Parathyroid adenoma (tissue), 2 donors: Measurements from ENCODE around the gene PRXL2A.
A peak's percentile ranks its signal among the peaks of the same experiment; 100 is the strongest.

Experiments used
- H2AFZ ChIP-seq: fragments of 300-600 bp; sonication (generic); one replicate; pipeline ENCODE4 v1.7.0; 2017; ENCODE audit warnings: antibody characterized with exemption, mild to moderate bottlenecking
- H3K27ac ChIP-seq: fragments of 300-600 bp; sonication (generic); one replicate; pipeline ENCODE4 v1.7.0; 2017
- H3K27me3 ChIP-seq: fragments of 300-600 bp; sonication (generic); one replicate; pipeline ENCODE4 v1.7.0; 2017; ENCODE audit warnings: low read length; ENCODE audit not compliant: control insufficient read depth, insufficient read depth
- H3K36me3 ChIP-seq: fragments of 300-600 bp; sonication (generic); one replicate; pipeline ENCODE4 v1.7.0; 2017; ENCODE audit warnings: low read length; ENCODE audit not compliant: control insufficient read depth, insufficient read depth
- H3K4me1 ChIP-seq: fragments of 300-600 bp; sonication (generic); one replicate; pipeline ENCODE4 v1.7.0; 2017; ENCODE audit warnings: control low read depth
- H3K4me2 ChIP-seq: fragments of 300-600 bp; sonication (generic); one replicate; pipeline ENCODE4 v1.7.0; 2017; ENCODE audit warnings: low read length
- H3K4me3 ChIP-seq: fragments of 300-600 bp; sonication (generic); one replicate; pipeline ENCODE4 v1.7.0; 2017; ENCODE audit warnings: low read depth, low read length
- H3K79me2 ChIP-seq: fragments of 300-600 bp; sonication (generic); one replicate; pipeline ENCODE4 v1.7.0; 2017; ENCODE audit warnings: control low read depth
- H3K9ac ChIP-seq: fragments of 300-600 bp; sonication (generic); one replicate; pipeline ENCODE4 v1.7.0; 2017; ENCODE audit warnings: mild to moderate bottlenecking
- H3K9me3 ChIP-seq: fragments of 300-600 bp; sonication (generic); one replicate; pipeline ENCODE4 v1.7.0; 2017; ENCODE audit warnings: low read length; ENCODE audit not compliant: control insufficient read depth
- TF ChIP-seq, protein P1 (sequence below): fragments of 300-600 bp; sonication (generic); IDR thresholded peaks from one replicate; pipeline ENCODE4 v1.7.0; 2017; ENCODE audit warnings: antibody characterized with exemption, mild to moderate bottlenecking
- donor health status: primary hyperparathyroidism.

Gene PRXL2A

DNA sequence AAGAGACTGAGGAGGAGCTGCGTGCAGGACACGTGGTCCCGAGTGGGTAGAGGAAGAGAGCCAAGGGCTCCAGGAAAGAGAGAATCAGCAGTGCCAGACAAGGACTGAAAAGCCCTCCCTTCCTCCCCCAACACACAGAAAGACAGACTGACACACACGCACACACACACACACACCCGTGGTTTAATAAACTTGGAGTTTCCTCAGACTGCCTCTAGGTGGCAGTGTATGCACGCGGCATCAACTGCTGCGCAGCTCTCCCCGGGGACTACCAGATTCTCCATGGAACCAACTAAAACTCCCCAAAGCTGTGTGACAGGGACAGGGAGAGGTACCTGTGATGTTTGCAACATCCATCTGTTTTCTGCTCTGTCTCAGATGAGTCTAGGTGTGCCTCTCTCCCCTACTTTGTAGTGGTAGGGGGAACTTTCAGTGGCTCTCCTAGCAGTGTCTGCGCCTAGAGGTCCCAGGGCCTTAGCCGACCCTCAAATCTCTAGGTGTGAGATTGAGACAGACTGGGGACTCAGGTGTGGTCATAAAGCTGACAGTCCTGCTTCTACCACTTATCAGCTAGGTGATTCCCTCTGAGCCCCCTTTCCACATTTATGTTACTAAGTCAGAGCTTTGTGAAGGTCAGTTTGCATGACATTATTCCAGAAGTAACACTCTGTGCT is 36.4 kb downstream of the PRXL2A start:
- Histone ChIP-seq H2AFZ (no peak overlapping the region), H3K79me2 (peaks cover 2% of the 10 kb centered on the region), H3K9ac (no peak overlapping the region), H3K36me3 (no peaks in the 10 kb centered on the region), H3K27me3 (no peaks in the 10 kb centered on the region), H3K4me2 (no peak overlapping the region), H3K9me3 (no peaks in the 10 kb centered on the region), H3K4me3 (no peak overlapping the region), H3K27ac (no peak overlapping the region), H3K4me1 (peaks cover 23% of the 10 kb centered on the region)
- TF ChIP-seq, protein P1, sequence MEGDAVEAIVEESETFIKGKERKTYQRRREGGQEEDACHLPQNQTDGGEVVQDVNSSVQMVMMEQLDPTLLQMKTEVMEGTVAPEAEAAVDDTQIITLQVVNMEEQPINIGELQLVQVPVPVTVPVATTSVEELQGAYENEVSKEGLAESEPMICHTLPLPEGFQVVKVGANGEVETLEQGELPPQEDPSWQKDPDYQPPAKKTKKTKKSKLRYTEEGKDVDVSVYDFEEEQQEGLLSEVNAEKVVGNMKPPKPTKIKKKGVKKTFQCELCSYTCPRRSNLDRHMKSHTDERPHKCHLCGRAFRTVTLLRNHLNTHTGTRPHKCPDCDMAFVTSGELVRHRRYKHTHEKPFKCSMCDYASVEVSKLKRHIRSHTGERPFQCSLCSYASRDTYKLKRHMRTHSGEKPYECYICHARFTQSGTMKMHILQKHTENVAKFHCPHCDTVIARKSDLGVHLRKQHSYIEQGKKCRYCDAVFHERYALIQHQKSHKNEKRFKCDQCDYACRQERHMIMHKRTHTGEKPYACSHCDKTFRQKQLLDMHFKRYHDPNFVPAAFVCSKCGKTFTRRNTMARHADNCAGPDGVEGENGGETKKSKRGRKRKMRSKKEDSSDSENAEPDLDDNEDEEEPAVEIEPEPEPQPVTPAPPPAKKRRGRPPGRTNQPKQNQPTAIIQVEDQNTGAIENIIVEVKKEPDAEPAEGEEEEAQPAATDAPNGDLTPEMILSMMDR: peak; percentile 92

DNA sequence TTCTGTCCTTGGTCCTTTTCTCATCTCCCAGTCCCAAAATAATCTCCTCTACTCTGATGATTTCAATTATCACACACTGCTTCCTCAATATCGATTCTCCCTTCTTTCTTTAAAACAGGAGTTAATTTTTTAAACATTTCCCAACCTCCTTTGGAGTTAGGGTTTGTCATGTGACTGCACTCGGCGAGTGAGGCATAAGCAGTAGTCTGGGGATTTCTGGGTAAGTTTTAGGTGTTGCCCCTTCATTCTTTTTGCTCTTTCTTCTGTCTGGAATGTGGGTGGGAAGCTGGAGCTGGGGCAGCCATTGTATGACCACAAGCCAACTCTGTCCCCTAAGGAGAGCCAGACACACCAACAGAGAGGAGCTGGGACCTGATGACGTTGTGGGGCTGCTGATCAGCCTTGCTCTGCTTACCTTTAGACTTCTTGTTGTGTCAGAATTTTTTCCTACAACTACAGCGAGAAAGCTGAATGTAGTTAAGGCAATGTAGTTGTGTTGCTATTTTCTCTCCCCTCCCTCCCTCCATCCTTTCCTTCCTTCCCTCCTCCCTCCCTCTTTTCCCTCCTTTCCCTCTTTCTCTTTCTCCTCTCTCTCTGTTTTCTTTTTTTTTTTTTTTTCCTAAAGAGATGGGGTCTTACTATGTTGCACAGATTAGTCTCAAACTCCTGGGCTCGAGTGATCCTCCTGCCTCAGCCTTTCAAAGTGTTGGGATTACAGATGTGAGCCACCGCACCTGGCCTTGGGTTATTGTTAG is 39.3 kb downstream of the PRXL2A start:
- H3K27me3 ChIP-seq: no peaks in the 10 kb centered on the region
- peaks cover 2% of the 10 kb centered on the region for H3K79me2 ChIP-seq
- H3K9ac ChIP-seq: no peak overlapping the region
- H2AFZ ChIP-seq: no peak overlapping the region
- H3K36me3 ChIP-seq: no peaks in the 10 kb centered on the region
- H3K4me3 ChIP-seq: no peak overlapping the region
- no peak overlapping the region for H3K27ac ChIP-seq
- TF ChIP-seq, protein P1: no peak
- no peaks in the 10 kb centered on the region for H3K9me3 ChIP-seq
- peaks cover 22% of the 10 kb centered on the region for H3K4me1 ChIP-seq
- H3K4me2 ChIP-seq: no peak overlapping the region

DNA sequence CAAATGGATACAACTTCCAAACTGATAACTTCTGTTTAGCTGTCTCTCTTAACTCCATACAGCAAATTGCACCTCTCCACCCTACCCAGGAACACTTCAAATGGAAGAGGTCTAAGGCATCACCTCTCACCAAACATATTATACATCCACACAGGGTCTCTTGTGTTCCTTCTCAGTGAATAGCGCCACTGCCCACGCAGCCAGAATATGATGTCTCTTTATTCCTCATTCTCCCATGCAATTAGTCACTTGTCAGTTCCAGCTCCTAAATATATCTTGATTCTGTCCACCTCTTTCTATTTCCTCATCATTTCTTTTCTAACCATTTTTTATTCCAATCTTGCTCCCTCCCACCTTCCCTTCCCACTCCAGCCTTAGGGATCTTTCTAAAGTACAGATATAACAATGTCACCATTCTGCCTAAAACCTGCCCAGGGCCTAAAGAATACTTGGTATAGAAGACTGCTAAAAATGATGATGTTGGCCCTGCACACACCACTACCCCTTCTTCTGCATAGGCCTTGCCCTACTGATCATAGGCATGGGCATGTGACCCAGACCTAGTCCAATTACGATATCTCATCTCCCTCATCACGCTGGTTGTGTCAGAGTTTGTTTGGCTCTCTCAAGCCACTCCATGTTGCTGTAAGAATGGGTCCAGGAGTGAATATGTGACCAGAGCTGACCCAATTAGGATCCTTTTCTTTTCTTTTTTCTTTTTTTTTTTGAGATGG is 40.0 kb downstream of the PRXL2A start:
- H3K9me3 ChIP-seq: no peaks in the 10 kb centered on the region
- H3K9ac ChIP-seq: no peak overlapping the region
- H3K36me3 ChIP-seq: no peaks in the 10 kb centered on the region
- H3K4me2 ChIP-seq: no peak overlapping the region
- TF ChIP-seq, protein P1: no peak
- no peak overlapping the region for H3K4me3 ChIP-seq
- peaks cover 2% of the 10 kb centered on the region for H3K79me2 ChIP-seq
- no peak overlapping the region for H3K27ac ChIP-seq
- H3K27me3 ChIP-seq: no peaks in the 10 kb centered on the region
- no peak overlapping the region for H2AFZ ChIP-seq
- H3K4me1 ChIP-seq: peaks cover 19% of the 10 kb centered on the region

DNA sequence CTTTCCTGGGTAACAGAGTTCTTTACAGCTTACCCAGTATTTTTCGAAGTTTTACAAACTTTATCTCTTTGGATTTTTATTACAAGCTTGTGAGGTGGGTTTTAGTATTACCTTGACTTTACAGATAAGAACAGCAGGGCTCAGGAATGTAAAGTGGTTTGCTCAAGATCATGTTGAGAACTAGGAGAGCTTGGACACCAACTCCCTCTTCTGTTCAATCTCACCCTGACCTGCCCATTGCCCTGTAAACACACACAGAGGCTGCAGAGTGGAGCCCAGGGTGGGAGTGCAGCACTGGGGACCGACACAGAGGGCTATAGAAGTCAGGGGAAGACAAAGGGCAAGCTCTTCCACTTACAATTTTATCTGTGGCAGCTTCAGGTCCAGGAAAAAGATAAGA is 41.2 kb downstream of the PRXL2A start:
- no peak overlapping the region for H3K4me3 ChIP-seq
- no peak overlapping the region for H3K27ac ChIP-seq
- no peaks in the 10 kb centered on the region for H3K9me3 ChIP-seq
- H3K9ac ChIP-seq: no peak overlapping the region
- H3K4me2 ChIP-seq: no peak overlapping the region
- no peaks in the 10 kb centered on the region for H3K27me3 ChIP-seq
- H3K36me3 ChIP-seq: no peaks in the 10 kb centered on the region
- H3K79me2 ChIP-seq: peaks cover 2% of the 10 kb centered on the region
- TF ChIP-seq, protein P1: no peak
- peaks cover 16% of the 10 kb centered on the region for H3K4me1 ChIP-seq
- no peak overlapping the region for H2AFZ ChIP-seq
